Measurements from ENCODE around the gene KRTAP12-3. TPM values are rescaled to one million over a fixed set of nuclear protein-coding genes. Genes with fewer than 3 reads are reported as not detected.
"Not testable (repeated sequence)": the region's sequence is repeated elsewhere in the genome, so short reads cannot be mapped to it uniquely, and the experiment has no call there.

Gene KRTAP12-3
- total RNA-seq, 1 donor from 2014 or later: not detected

DNA sequence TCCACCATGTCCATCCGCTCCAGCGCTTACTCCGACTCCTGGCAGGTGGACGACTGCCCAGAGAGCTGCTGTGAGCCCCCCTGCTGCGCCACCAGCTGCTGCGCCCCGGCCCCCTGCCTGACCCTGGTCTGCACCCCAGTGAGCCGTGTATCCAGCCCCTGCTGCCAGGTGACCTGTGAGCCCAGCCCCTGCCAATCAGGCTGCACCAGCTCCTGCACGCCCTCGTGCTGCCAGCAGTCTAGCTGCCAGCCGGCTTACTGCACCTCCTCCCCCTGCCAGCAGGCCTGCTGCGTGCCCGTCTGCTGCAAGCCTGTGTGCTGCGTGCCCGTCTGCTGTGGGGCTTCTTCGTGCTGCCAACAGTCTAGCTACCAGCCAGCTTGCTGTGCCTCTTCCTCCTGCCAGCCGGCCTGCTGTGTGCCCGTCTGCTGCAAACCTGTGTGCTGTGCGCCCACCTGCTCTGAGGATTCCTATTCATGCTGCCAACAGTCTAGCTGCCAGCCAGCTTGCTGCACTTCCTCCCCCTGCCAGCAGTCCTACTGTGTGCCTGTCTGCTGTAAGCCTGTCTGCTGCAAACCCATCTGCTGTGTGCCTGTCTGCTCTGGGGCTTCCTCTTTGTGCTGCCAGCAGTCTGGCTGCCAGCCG lies 30.4 kb upstream of the KRTAP12-3 start:
- DNase-seq (ENCODE audit: extremely low read depth, low read depth, low spot score): not testable (repeated sequence)

DNA sequence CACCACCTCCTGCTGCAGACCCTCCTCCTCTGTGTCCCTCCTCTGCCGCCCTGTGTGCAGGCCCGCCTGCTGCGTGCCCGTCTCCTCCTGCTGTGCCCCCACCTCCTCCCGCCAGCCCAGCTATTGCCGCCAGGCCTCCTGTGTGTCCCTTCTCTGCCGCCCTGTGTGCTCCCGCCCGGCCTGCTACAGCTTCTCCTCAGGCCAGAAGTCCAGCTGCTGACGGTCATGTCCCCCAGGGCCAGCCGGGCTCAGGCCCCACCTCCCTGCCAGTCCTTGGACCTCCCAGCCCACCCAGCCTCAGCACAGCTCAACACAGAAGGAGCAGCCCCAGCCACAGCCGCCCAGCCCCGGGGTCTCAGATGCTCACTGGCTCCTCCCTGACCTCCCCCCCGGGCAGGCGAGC lies 29.9 kb upstream of the KRTAP12-3 start:
- DNase-seq (ENCODE audit: extremely low read depth, low read depth, low spot score): not testable (repeated sequence)

DNA sequence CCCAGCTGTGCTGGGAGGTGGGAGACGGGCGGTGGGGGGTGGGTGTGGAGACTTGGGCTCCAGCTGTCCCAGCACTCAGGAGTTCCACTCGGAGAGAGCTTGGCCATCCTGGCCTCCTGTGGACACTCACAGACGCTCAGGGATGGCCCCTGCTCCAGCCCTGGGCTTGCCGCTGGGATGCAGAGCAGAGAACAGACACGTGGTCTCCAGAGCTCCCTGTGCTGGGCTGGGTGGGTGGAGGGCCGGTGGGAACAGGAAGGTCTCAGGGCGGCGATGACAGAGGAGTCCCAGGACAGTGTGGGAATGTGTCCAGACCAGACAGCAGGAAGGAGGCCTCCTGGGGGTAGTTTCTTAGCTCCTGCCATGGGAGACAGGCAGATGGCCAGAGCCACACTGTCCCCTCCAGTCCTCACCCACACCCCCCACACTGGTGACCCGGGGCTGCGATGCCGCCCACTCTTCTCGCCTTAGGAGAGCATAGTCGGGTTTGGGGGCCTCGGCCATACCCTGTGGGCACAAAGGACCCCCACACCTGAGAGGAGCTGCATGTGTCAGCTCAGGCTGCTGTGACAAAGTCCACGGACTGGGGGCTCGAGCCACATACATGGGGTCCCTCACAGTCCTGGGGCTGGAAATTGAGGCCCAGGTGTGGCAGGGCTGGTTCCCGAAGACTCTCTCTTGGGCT lies 28.9 kb upstream of the KRTAP12-3 start:
- no peak for DNase-seq (ENCODE audit: extremely low read depth, low read depth, low spot score)

DNA sequence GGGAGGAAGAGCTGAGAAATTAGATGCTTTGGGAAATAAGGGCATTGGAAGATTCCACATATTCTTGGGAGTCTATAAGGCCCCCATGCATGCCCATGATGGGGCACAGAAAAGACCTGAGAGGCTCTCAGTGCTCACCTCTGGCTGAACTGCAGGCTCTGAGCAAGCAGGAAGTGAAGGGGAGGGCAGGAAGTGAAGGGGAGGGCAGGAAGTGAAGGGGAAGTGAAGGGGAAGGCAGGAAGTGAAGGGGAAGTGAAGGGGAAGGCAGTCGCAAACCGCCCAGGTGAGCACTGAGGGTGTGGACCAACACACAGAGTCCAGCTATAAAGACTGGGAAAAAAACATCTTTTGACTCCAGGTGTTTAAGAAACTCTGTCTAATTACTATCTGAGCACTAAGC lies 27.3 kb upstream of the KRTAP12-3 start:
- no peak for DNase-seq (ENCODE audit: extremely low read depth, low read depth, low spot score)

DNA sequence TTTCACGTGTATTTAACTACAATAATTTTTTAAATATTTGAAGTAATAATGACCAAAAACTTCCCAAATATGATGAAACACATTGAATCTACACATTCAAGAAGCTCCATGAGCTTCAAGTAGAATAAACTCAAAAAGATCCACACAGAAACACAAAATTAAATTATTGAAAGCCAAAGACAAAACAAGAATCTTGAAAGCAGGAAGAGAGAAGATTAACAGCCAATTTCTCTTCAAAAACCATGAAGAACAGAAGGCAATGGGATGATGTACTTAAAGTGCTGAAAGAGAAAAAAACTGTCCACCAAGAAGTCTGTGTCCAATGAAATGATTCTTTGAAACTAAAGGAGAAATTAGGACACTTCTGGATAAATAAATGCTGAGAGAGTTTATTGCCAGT lies 25.7 kb upstream of the KRTAP12-3 start:
- DNase-seq (ENCODE audit: extremely low read depth, low read depth, low spot score): no peak

DNA sequence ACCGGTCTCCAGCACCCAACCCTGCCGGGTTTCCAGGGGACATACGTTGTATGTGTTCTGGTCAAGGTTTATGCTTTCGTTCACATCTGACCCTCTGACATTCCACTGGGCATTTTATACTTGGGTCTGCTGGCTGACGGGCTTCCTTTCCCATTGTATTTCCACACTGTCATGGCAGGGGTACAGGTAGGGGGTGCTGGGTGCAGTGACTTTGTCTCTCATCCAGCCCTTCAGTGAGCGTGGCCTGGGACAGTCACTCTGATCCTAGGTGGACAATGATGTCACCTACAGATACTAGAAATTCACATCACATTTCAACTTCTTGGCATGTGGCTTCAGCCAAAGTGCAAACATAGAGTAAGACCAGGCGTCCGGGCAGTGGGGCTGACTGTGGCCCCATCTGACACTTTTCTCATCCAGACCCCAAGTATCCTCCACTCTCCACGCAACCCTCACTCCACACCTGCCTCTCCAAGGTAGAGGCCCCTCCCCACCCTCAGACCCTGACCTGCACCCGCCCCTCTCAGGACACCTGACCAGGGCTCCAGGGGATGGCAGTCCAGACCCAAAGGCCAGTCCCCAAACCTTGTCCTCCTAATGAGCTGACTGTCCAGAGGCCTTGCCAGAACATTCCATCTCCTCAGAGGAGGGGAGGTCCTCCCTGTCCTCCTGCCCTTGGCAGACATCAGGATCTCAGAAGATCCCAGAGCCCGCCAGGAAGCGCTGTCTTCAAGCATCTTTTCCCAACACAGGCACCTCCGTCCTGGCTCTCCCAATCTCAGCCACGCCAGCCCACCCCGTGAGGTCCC lies 21.3 kb upstream of the KRTAP12-3 start:
- DNase-seq (ENCODE audit: extremely low read depth, low read depth, low spot score): no peak

DNA sequence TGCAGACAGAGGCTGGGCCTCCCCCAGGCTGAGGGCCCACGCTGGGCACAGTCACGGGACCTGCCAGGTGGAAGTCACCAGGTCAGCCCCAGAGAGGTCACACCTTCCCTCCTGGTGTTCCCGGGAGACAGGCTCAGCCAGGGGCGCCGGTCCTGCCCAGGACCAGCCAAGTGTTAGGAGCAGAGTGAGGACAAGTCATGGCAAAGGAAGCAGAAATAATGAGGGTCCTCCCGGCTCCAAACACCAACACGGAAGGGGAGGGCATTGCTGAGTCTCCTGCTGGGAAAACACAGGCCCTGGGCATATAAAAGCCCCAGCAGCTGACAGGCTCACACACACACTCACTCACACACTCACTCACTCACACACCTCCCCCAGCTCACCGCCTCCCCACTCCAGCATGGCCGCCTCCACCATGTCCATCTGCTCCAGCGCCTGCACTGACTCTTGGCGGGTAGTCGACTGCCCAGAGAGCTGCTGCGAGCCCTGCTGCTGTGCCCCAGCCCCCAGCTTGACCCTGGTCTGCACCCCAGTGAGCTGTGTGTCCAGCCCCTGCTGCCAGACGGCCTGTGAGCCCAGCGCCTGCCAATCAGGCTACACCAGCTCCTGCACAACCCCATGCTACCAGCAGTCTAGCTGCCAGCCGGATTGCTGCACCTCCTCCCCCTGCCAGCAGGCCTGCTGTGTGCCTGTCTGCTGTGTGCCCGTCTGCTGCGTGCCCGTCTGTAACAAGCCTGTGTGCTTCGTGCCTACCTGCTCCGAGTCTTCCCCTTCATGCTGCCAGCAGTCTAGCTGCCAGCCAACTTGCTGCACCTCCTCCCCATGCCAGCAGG lies 20.5 kb upstream of the KRTAP12-3 start, which contains the start of gene KRTAP10-10:
KRTAP10-10 (plus strand) TSS at position 339 of the 833 bp plus-strand sequence; CDS start at position 401, 62 bp downstream.
- no peak for DNase-seq (ENCODE audit: extremely low read depth, low read depth, low spot score)

DNA sequence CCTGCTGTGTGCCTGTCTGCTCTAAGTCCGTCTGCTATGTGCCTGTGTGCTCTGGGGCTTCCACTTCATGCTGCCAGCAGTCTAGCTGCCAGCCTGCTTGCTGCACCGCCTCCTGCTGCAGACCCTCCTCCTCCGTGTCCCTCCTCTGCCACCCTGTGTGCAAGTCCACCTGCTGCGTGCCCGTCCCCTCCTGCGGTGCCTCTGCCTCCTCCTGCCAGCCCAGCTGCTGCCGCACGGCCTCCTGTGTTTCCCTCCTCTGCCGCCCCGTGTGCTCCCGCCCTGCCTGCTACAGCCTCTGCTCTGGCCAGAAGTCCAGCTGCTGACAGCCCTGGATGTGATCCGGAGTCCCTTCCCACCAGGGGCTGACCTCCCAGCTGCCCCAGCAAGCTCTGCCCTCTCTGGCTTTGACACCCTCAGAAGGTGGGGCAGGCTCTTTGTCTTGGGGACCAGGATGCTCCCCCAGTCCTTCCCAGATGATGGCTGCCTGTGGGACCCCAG lies 19.8 kb upstream of the KRTAP12-3 start:
- DNase-seq (ENCODE audit: extremely low read depth, low read depth, low spot score): not testable (repeated sequence)

DNA sequence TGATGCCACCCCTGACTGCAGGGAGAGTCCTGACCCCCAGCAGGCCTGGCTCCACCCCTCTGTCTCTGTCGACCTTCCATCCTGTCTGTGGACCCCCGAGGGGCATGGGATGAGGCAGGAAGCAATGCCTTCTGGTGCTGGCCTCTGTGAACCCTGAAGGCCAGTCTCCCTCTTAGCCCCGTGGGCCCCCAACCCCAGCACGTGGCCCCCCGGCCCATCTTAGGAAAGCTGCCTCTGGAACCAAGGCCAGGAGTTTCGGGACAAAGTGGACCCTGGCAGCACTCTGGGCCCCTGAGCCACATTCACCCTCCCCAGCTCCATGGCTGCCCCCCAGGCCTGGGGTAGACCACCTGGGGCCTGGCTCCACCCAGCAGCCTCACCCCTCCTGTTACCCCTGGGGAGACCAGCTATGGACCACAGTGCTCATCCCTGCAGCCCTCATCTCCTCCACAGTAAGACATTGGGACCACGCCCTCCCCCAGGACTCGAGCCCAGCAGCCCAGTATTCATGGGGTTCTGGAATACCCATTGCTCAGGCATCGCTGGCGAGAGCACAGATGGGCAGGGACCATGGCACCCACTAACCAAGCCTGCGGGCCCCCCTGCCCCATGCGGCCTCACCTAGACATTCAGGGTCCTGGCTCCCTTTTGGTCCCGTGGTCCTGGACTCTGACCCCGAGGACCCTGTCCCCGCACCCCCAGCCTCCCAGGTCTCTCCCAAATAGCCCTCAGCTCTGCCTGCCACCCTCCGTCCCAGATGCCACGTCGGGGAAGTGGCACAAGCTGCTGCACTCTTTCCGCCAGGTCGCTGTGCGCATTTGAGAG lies 19.0 kb upstream of the KRTAP12-3 start:
- DNase-seq (ENCODE audit: extremely low read depth, low read depth, low spot score): not testable (repeated sequence)

DNA sequence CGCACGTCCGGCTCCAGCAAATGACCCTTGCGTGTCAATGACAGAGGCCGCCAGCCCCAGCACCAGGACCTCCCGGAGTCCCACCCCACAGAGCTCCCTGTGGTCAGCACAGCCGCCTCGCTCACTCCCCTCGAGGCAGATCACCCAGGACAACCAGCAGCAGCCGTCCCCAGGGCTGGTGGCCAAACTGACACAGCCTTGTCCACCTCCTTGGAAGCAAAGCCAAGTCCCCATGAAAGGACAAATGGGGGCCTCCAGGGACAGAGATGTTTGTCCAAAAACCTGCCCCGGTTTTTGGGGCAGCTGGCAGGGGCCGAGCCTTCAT lies 18.4 kb upstream of the KRTAP12-3 start:
- DNase-seq (ENCODE audit: extremely low read depth, low read depth, low spot score): no peak

DNA sequence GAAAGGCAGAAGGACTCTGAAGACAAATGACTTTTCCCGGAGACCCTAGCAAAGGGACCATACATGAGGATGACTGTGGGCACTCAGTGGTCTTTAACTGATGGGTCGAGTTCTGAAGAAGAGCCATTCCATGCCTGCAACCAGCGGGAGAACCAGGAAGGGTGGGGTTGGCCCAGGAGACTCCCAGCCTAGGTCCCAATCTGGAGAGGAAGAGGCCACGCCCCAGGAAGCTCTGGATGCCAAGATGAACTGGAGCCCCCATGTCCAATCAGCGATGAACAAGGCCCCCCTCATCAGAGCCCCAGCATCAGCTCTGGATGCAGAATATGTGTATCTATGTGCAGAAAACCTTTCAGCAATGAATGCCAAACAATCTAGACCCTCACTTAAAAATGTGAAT lies 17.0 kb upstream of the KRTAP12-3 start:
- no peak for DNase-seq (ENCODE audit: extremely low read depth, low read depth, low spot score)

DNA sequence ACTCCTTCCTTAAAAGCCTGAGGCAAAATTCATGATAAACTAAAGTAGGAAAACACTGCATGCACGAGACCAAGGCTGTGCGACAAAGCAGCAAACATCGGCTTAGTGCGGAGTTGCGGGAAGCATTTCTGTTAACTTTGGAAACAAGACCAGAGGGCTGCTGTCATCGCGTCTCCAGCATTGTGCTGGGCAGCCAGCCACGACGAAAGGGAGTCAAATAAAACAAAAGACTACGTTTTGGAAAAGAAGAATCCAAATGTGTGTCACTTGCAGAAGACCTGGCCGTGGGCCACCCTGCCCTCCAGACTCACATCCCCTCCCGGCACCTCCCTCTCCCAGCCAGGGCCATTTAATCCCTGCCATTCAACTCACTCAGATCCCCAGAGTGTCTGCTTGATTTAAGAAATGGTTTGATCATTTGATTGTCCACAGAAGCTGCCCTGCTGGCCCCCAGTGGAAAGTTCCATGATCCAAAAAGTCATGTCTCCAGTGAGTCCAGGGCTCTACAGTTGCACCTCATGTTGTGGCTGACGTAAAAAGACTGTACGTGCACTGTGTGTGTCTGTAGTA lies 13.9 kb upstream of the KRTAP12-3 start:
- no peak for DNase-seq (ENCODE audit: extremely low read depth, low read depth, low spot score)

DNA sequence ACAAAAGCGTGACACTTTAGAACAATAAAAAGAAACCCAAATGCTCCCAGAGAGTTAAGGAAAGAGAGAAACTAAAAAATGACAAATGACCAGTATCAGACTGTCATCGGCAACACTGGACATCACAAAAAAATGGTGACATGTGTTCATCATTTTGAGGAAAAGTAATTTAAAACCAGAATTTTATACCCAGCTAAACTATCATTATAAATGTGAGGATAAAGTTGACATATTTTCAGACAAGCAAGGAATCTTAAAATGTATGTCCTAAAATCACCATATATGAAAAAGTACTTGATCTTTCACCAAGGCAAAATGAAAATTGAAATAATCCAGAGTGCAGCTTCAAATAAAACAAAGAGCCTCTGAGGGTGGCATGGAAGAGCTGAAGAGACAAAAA lies 12.9 kb upstream of the KRTAP12-3 start:
- DNase-seq (ENCODE audit: extremely low read depth, low read depth, low spot score): no peak

DNA sequence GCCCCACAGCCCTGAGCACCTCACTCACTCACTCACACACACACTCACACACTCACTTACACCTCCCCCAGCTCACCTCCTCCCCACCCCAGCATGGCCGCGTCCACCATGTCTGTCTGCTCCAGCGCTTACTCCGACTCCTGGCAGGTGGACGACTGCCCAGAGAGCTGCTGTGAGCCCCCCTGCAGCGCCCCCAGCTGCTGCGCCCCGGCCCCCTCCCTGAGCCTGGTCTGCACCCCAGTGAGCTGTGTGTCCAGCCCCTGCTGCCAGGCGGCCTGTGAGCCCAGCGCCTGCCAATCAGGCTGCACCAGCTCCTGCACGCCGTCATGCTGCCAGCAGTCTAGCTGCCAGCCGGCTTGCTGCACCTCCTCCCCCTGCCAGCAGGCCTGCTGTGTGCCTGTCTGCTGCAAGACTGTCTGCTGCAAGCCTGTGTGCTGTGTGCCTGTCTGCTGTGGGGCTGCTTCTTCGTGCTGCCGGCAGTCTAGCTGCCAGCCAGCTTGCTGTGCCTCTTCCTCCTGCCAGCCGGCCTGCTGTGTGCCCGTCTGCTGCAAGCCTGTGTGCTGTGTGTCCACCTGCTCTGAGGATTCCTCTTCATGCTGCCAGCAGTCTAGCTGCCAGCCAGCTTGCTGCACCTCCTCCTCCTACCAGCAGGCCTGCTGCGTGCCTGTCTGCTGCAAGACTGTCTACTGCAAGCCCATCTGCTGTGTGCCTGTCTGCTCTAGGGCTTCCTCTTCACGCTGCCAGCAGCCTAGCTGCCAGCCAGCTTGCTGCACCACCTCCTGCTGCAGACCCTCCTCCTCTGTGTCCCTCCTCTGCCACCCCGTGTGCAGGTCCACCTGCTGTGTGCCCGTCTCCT lies 11.1 kb upstream of the KRTAP12-3 start, which contains the start of gene KRTAP10-11:
KRTAP10-11 (plus strand) TSS at position 49 of the 856 bp plus-strand sequence; CDS start at position 94, 45 bp downstream.
- DNase-seq (ENCODE audit: extremely low read depth, low read depth, low spot score): not testable (repeated sequence)

DNA sequence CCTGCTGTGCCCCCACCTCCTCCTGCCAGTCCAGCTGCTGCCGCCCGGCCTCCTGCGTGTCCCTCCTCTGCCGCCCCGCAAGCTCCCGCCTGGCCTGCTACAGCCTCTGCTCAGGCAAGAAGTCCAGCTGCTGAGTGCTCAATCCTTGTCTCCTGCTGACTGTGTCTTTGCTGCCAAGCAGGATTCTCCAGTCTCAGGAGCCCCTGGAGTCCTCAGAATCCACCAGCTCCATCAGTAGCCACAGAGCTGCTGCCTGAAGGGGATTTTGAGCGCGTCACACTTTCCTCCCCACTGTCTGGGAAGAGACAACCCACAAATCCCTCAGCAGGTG lies 10.5 kb upstream of the KRTAP12-3 start:
- DNase-seq (ENCODE audit: extremely low read depth, low read depth, low spot score): no peak

DNA sequence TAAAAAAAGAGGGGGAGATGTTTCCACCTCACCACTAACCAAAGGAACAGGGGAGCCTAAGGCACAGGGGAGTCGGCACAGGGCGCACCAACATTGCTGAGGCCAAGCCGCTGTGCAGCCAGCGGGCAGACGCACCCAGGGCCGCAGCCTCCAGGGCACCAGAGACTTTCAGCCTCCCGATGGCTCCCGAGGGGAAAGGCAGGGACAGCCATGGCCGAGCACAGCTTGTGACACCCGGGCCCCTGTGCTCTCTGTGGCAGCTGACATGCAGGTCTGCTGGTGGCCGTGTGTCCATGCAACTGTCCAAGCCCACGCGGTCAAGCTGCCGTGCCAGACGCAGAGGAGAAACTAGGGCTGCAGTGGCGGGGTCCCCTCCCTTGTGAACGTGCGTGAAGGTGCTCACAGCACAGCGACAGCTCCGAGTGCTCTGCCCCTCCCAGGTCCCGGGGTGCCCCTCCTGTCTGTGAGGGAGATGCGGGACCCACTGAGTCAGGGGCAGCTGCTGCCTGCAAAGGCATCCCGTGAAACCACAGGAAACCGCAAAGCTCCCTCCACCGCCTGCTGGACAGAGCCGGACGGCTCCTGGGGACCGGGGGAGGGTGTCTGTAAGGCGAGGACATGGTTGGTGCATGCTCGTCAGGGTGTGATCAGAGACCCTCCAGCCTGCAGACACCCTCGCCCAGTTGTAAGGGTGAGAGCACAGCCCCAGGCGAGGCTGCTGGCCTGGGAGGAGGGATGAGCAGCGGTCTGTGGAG lies 9.0 kb upstream of the KRTAP12-3 start:
- no peak for DNase-seq (ENCODE audit: extremely low read depth, low read depth, low spot score)

DNA sequence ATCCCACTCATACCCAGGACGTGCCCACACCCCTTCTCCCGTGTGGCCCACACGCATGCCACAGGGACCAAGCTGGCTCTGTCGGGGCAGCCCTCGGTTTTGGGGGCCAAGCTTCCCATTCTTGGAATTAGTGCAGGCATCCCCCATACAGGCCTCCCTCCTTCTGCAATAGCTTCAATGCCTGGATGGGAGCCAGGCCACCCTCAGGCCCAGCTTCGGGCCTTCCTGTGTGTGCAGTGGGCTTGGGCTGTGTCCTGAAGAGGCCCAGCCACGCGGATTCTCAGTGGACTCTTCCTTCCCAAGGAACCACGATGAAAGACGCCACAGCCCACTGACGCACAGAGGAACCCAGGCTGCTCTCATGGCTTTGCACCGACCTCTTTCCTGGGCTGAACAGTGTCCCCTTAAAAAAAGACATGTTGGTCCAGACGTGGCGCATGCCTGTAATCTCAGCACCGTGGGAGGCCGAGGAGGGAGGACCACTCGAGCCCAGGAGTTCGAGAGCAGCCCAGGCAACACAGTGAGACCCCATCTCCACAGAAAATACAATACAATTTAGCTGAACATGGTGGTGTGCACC lies 8.1 kb upstream of the KRTAP12-3 start:
- DNase-seq (ENCODE audit: extremely low read depth, low read depth, low spot score): no peak

All from glomerular endothelial cell (primary cell).